Measurements from ENCODE around the gene C1QTNF9B. TPM values are rescaled to one million over a fixed set of nuclear protein-coding genes. Genes with fewer than 3 reads are reported as not detected.

C1QTNF9B gene
- total RNA-seq, 4 donors from 2014 or later, result 0.27 to 1.1 (median 0.58) TPM; not detected in 1

DNA sequence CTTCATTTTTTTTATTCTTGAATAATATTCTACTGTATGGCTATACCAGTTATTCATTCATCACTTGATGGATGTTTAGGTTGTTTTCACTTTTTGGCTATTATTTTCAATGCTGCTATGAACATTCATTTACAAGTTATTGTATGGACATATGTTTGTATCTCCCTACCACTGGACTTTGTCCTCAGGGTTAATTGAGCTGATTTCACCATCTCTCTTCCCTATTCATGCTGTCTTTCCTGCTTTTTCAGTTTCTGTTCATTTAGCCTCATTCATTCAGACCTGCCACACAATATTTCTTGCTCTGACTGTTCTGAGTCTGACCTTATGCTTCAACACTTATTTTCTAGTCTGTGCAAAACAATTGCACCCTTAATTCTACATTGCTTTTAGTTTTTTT, 12.3 kb upstream of the C1QTNF9B start:
- ATAC-seq, result no peak
- Histone ChIP-seq H3K4me1 (no peaks in the 10 kb centered on the region), H3K27ac (no peak overlapping the region), H3K9me3 (no peaks in the 10 kb centered on the region), H3K36me3 (no peaks in the 10 kb centered on the region), H3K27me3 (no peaks in the 10 kb centered on the region), H3K4me3 (no peak overlapping the region)
- TF ChIP-seq, protein P1, sequence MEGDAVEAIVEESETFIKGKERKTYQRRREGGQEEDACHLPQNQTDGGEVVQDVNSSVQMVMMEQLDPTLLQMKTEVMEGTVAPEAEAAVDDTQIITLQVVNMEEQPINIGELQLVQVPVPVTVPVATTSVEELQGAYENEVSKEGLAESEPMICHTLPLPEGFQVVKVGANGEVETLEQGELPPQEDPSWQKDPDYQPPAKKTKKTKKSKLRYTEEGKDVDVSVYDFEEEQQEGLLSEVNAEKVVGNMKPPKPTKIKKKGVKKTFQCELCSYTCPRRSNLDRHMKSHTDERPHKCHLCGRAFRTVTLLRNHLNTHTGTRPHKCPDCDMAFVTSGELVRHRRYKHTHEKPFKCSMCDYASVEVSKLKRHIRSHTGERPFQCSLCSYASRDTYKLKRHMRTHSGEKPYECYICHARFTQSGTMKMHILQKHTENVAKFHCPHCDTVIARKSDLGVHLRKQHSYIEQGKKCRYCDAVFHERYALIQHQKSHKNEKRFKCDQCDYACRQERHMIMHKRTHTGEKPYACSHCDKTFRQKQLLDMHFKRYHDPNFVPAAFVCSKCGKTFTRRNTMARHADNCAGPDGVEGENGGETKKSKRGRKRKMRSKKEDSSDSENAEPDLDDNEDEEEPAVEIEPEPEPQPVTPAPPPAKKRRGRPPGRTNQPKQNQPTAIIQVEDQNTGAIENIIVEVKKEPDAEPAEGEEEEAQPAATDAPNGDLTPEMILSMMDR (IDR thresholded peaks at IDR 0.05 in 4 of 5, conservative IDR thresholded peaks at IDR 0.05 in 1 of 5), result no peak
- no peak for TF ChIP-seq POLR2A (IDR thresholded peaks at IDR 0.05)
- in situ Hi-C loops (cut with MboI; ENCODE audit: low sequenced_read_pairs in 4 of 4), result loop anchor here in 2 of 4 donors (25.0 kb wide), 1 partner anchor 303 kb away; no protein-coding TSS in a partner anchor
- DNase-seq, result no peak
- intact Hi-C loops (cut with DNase I; ENCODE audit: low total_unique reads), result no loop called here

DNA sequence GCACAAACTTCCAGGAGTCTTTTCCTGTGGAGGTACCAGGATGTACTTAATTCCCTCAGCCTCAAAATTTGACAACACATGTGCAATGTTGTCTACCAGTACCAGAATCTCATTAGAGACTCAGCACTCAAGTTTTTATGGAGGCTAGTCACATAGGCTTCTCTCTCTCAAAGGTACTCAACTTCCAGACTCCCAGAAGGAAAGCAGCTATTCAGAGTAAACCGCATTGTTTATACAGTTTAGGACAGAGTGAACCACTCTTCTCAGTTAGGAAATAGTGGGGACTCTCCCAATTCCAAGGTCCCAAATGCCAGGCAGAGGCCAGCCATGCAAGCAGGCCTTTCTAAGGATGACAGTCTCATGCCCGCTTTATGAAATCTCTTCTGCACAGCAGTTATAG, 8.5 kb upstream of the C1QTNF9B start:
- Histone ChIP-seq H3K4me3 (no peak overlapping the region), H3K27me3 (peaks cover 13 to 20% (median 19%) of the 10 kb centered on the region in 3 donors), H3K36me3 (no peaks in the 10 kb centered on the region), H3K4me1 (peaks cover 0 to 8% of the 10 kb centered on the region in 2 donors), H3K9me3 (no peaks in the 10 kb centered on the region), H3K27ac (no peak overlapping the region)
- intact Hi-C loops (cut with DNase I; ENCODE audit: low total_unique reads), result no loop called here
- no peak for ATAC-seq
- TF ChIP-seq, protein P1 (IDR thresholded peaks at IDR 0.05 in 4 of 5, conservative IDR thresholded peaks at IDR 0.05 in 1 of 5), result no peak
- no peak for TF ChIP-seq POLR2A (IDR thresholded peaks at IDR 0.05)
- DNase-seq, result no peak
- in situ Hi-C loops (cut with MboI; ENCODE audit: low sequenced_read_pairs in 4 of 4), result loop anchor here in 2 of 4 donors (25.0 kb wide), 1 partner anchor 307 kb away; no protein-coding TSS in a partner anchor

DNA sequence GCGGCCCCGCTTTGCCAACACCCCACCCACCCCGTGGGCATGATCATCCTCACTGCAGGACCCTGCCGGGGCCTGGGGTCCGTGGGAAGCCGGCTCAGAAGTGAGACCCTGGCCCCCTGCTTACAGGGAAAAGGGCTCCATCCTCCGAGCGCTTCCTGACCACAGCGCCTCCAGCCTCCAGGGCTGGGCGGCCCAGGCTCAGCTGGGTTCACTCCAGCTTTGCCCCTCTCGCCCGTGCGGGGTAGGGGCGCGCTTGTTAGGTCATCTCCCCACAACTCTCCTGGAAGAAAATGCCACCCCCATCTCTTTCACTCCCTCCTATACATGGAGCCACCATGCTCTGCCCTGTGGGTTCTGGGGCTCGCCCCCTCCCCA, 6.6 kb upstream of the C1QTNF9B start:
- no peaks in the 10 kb centered on the region for H3K36me3 ChIP-seq
- no peak for DNase-seq
- in situ Hi-C loops (cut with MboI; ENCODE audit: low sequenced_read_pairs in 4 of 4), result loop anchor here in 2 of 4 donors (25.0 kb wide), 1 partner anchor 308 kb away; no protein-coding TSS in a partner anchor
- H3K4me1 ChIP-seq, result peaks cover 0 to 8% of the 10 kb centered on the region in 2 donors
- peak overlapping the region in 1 of 4 donors; percentile 43 for H3K4me3 ChIP-seq
- no peaks in the 10 kb centered on the region for H3K9me3 ChIP-seq
- ATAC-seq, result no peak
- TF ChIP-seq, protein P1 (IDR thresholded peaks at IDR 0.05 in 4 of 5, conservative IDR thresholded peaks at IDR 0.05 in 1 of 5), result no peak
- no peak for TF ChIP-seq POLR2A (IDR thresholded peaks at IDR 0.05)
- intact Hi-C loops (cut with DNase I; ENCODE audit: low total_unique reads), result no loop called here
- peaks cover 13 to 20% (median 19%) of the 10 kb centered on the region in 3 donors for H3K27me3 ChIP-seq
- H3K27ac ChIP-seq, result no peak overlapping the region

DNA sequence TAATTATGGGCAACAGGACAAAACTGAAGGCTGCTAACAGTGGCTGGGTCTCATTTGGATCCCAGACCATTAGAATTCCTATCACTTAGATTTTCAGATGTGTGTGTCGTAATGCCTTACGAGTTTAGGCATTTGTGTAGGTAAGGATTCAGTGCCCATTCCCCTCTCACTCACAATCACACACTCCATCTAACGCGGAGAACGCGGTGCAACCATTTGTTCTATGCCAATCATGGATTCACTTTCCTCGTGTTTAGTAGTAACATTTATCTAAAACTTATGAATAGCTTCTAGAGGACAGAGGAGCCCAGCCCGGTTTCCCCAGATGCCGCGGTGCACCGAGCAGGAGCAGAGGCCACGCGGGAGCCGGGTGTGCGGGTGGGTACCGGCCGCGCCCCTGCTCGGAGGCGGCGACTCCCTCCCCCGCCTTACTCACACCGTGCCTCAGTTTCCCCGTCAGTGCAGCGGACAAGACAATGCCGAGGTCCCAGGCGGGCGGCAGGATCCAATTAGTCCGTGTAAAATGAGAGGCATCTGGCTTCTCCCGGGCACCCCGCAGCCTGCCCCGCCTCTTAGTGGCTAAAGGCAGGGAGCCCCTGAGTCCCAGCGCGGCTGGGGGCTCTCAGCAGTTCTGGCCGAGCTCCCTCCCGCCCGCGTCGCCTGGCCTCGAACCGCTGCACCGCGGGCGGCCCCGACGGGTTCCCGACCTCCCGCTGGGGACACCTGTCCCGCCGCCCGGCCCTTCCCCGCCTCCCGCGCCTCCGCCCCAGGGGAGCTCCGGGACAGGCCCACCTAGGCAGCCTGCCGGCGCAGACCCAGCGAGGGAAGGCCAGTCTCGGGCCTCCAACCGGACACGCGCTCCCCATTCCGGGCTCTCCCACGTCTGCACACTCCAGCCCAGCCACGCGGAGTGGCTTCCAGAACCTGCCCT, 5.9 kb upstream of the C1QTNF9B start:
- no peak for DNase-seq
- no peak overlapping the region for H3K27ac ChIP-seq
- H3K9me3 ChIP-seq, result no peaks in the 10 kb centered on the region
- peak overlapping the region; percentile 6 to 43 (median 10) for H3K4me3 ChIP-seq
- in situ Hi-C loops (cut with MboI; ENCODE audit: low sequenced_read_pairs in 4 of 4) (loop anchor here in 2 of 4 donors (25.0 kb wide), 1 partner anchor 309 kb away; no protein-coding TSS in a partner anchor), intact Hi-C loops (cut with DNase I; ENCODE audit: low total_unique reads) (no loop called here)
- H3K4me1 ChIP-seq, result peaks cover 0 to 8% of the 10 kb centered on the region in 2 donors
- H3K27me3 ChIP-seq, result peaks cover 13 to 20% (median 19%) of the 10 kb centered on the region in 3 donors
- H3K36me3 ChIP-seq, result no peaks in the 10 kb centered on the region
- no peak for TF ChIP-seq POLR2A (IDR thresholded peaks at IDR 0.05)
- TF ChIP-seq, protein P1 (IDR thresholded peaks at IDR 0.05 in 4 of 5, conservative IDR thresholded peaks at IDR 0.05 in 1 of 5), result no peak
- ATAC-seq, result no peak

Data from gastrocnemius medialis (tissue), 4 donors.